Measurements from ENCODE around the gene SCAF11.

Gene SCAF11

GRCh38 chr12:45886685-45887084 lies 103.7 kb downstream of the SCAF11 start:
- TF ChIP-seq CTCF (IDR thresholded peaks at IDR 0.05; ENCODE audit: low read depth, low read length, missing control alignments) = no peak
- H3K27ac ChIP-seq = no peak overlapping the region
- no peaks in the 10 kb centered on the region for H3K27me3 ChIP-seq (replicated peaks)
- H3K4me3 ChIP-seq (ENCODE audit: low read depth, low read length) = no peak overlapping the region
- no peak for DNase-seq
- peaks cover 5% of the 10 kb centered on the region for H3K36me3 ChIP-seq (replicated peaks)
- in situ Hi-C loops (cut with HindIII; ENCODE audit: low pct_ligation_motif_present, low sequenced_read_pairs) = no loop called here

GRCh38 chr12:45883187-45883586 lies 107.2 kb downstream of the SCAF11 start:
- no peak for TF ChIP-seq CTCF (IDR thresholded peaks at IDR 0.05; ENCODE audit: low read depth, low read length, missing control alignments)

GRCh38 chr12:45880533-45880932 lies 109.8 kb downstream of the SCAF11 start:
- Histone ChIP-seq H3K27me3 (replicated peaks) (no peaks in the 10 kb centered on the region), H3K27ac (no peak overlapping the region), H3K4me3 (ENCODE audit: low read depth, low read length) (no peak overlapping the region), H3K36me3 (replicated peaks) (peaks cover 2% of the 10 kb centered on the region)
- no peak for DNase-seq
- no peak for TF ChIP-seq CTCF (IDR thresholded peaks at IDR 0.05; ENCODE audit: low read depth, low read length, missing control alignments)
- in situ Hi-C loops (cut with HindIII; ENCODE audit: low pct_ligation_motif_present, low sequenced_read_pairs) = no loop called here

More at GRCh38 chr12:45883187-45883586, 107.2 kb downstream of the SCAF11 start:
- Histone ChIP-seq H3K27ac (no peak overlapping the region), H3K4me3 (ENCODE audit: low read depth, low read length) (no peak overlapping the region), H3K36me3 (replicated peaks) (peaks cover 5% of the 10 kb centered on the region), H3K27me3 (replicated peaks) (no peaks in the 10 kb centered on the region)
- DNase-seq = no peak
- in situ Hi-C loops (cut with HindIII; ENCODE audit: low pct_ligation_motif_present, low sequenced_read_pairs) = no loop called here

GRCh38 chr12:45879363-45879895 lies 110.9 kb downstream of the SCAF11 start:
- no peak overlapping the region for H3K4me3 ChIP-seq (ENCODE audit: low read depth, low read length)
- in situ Hi-C loops (cut with HindIII; ENCODE audit: low pct_ligation_motif_present, low sequenced_read_pairs) = no loop called here
- DNase-seq = no peak
- H3K36me3 ChIP-seq (replicated peaks) = no peaks in the 10 kb centered on the region
- H3K27ac ChIP-seq = no peak overlapping the region
- H3K27me3 ChIP-seq (replicated peaks) = no peaks in the 10 kb centered on the region
- no peak for TF ChIP-seq CTCF (IDR thresholded peaks at IDR 0.05; ENCODE audit: low read depth, low read length, missing control alignments)

GRCh38 chr12:45878630-45879255 lies 111.6 kb downstream of the SCAF11 start:
- H3K36me3 ChIP-seq (replicated peaks) = no peaks in the 10 kb centered on the region
- H3K27ac ChIP-seq = no peak overlapping the region
- no peak for DNase-seq
- TF ChIP-seq CTCF (IDR thresholded peaks at IDR 0.05; ENCODE audit: low read depth, low read length, missing control alignments) = no peak
- in situ Hi-C loops (cut with HindIII; ENCODE audit: low pct_ligation_motif_present, low sequenced_read_pairs) = no loop called here
- H3K27me3 ChIP-seq (replicated peaks) = no peaks in the 10 kb centered on the region
- H3K4me3 ChIP-seq (ENCODE audit: low read depth, low read length) = no peak overlapping the region

GRCh38 chr12:45877069-45877468 lies 113.3 kb downstream of the SCAF11 start:
- no peak overlapping the region for H3K4me3 ChIP-seq (ENCODE audit: low read depth, low read length)
- in situ Hi-C loops (cut with HindIII; ENCODE audit: low pct_ligation_motif_present, low sequenced_read_pairs) = no loop called here
- TF ChIP-seq CTCF (IDR thresholded peaks at IDR 0.05; ENCODE audit: low read depth, low read length, missing control alignments) = no peak
- H3K36me3 ChIP-seq (replicated peaks) = no peaks in the 10 kb centered on the region
- DNase-seq = no peak
- H3K27me3 ChIP-seq (replicated peaks) = no peaks in the 10 kb centered on the region
- H3K27ac ChIP-seq = no peak overlapping the region
